ENCODE measurements around the gene TNS1.

Gene TNS1

GRCh38 chr2:217753460-217754200 is 249.2 kb downstream of the TNS1 start:
- no peak for DNase-seq

DNA sequence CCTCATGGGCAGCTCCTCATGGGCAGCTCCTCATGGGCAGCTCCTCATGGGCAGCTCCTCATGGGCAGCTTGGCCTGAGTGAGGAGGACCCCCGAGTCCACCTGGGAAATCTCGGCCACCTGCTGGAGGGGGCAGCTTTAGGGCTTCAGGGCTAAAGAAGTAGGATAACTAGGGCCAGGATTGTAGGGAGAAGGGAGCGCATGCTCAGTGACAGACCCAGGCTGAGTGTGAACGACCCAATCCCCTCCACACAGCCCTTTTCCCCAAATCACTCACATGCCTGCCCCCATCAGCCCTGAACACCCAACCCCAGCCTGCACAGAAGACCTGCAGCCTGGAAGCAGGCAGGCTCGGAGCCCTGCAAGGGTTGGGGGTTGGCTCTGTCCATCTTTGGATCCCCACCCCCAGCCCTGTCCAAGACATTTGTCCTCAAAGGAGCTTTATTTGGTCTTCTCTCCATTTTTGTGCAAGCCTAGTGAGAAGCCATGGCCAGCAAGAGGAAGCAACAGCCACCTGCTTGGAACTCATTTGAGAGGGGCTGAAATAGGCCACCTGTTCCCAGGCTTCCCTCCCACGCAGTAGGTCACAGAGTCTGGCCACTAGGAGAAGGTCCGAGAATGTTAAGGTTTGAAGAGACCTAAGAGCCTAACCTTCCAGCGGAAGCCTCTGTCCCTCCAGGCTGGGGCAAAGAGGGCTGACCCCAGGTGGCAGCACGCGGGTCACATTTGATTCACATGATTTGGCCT is 249.9 kb downstream of the TNS1 start:
- no peak for DNase-seq

DNA sequence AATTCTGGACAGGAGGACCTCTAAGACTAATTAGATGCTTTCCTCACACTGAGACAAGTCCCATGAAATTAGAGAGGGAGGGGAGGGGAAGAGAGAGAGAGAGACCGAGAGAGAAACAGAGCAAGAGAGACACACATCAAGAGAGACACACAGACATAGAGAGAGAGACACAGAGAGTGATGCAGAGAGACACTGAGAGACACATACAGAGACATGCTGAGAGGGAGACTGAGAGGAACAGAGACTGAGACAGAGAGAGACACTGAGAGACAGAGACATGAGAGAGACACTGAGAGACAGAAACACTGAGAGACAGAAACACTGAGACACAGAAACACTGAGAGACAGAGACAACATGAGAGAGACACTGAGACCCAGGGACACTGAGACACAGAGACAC is 250.8 kb downstream of the TNS1 start:
- DNase-seq = no peak

- no peak for DNase-seq
These were observed 251.6 kb downstream of the TNS1 start for GRCh38 chr2:217751192-217751591.
